ENCODE measurements around the gene MYEOV.

The MYEOV gene

DNA sequence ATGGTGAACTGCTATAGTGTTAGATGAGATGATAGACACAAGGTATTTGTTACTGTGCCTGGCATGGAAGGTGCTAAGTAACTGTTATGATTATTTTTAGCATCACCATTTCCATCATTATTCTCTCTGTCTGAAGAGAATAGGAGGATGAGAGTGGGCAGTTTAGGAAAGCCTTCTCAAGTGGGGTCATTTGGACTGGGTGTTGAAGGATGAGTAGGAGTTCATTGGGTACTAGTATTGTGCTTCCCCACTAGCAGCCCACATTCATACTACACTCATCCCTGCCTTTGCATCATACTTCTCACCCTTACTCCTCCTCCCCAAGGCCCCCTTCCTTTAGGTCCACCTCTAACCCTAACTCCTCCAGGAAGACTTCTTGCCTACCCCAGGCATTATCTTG is 20.6 kb downstream of the MYEOV start:
- DNase-seq (ENCODE audit: low read depth in 2 of 2, low spot score in 1 of 2): no peak

DNA sequence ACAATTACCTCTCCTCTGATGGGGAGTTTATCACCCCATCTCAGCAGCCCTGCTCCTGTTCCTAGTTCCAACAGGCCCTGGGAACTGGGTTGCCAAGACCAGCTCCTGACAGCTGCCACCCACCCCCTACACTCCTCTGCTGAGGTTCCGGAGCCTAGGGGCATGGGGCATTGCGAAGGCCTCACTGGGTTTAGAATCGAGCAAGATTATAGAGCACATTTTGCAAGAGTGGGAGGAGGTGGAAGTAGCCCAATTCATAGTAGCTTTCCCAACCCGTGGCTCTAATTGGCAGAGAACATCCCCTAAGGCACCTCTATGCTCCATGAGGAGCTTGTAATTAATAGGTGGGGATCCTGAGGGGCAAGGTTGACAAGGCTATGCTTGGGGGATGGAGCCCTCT is 23.0 kb downstream of the MYEOV start:
- no peak for DNase-seq (ENCODE audit: low read depth in 2 of 2, low spot score in 1 of 2)

DNA sequence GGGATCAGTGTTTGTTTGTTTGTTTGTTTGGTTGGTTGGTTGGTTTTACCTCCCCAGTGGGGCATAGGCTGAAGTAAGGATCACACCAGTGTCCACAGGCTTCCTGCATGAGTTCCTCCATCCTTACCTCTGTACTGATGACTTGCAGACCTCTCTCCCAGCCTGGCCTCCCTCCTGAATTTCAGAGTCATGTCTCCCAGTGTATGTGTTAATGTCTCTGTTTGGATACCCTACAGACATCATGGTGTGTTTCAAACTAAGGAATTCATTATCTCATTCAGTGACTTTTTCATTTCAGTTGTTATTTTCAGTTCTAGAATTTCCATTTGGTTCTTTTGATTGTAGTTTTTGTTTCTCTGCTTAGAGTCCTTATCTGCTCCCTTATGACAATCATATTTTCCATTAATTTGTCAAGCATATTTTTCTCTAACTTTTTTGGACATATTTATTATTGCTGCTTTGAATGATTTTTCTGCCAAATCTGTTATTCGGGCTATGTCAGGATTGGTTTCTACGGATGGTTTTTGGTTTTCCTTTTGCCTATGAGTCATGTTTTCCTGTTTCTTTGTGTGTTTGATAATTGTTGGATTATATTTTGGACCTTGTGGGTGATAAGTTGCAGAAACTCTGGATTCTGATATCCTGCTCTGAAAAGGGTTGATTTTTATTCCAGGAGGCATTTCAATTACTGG is 23.6 kb downstream of the MYEOV start:
- no peak for DNase-seq (ENCODE audit: low read depth in 2 of 2, low spot score in 1 of 2)

GRCh38 chr11:69318093-69318420 is 24.1 kb downstream of the MYEOV start:
- DNase-seq (ENCODE audit: low read depth in 2 of 2, low spot score in 1 of 2): no peak

DNA sequence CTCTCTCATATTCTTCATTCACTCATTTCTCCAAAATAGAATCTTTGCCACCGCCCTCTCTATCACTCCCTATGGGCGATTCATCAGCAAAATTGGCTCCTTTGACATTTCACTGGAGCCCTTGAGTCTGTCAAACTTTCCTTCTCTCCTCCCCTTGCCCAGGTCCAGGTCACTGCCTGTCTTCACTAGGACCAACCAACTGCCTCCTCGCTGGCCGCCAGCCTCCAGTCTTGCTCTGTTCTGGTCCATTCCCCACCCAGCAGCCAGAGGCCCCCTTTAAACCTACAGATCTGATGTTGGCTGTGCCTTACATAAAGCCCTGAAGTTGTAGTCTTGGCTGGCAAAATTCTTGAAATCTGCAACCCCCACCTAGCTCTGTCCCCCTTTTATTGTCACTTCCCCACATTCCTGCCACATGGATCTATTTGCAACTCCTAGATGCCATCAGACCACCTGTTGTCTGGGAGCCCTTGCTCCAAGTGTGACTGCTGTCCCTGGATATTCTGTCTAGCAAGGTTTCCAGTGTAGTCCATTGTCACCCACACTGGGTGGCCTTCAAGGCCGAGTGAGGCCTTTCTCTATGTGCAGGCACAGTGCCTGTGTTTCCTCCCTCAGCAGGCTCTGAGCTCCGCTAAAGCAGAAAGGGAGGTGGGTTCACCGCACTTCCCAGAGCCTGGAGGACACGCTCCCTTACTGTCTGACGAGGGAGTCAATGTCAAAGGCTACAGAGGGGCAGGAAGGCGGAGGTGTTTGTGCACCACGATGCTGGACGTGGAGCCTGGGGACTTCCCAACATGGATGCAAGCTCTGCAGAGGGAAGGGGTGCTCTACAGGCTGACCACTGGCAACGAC is 25.5 kb downstream of the MYEOV start:
- no peak for DNase-seq (ENCODE audit: low read depth in 2 of 2, low spot score in 1 of 2)

GRCh38 chr11:69320326-69320725 is 26.4 kb downstream of the MYEOV start:
- DNase-seq (ENCODE audit: low read depth in 2 of 2, low spot score in 1 of 2): no peak

GRCh38 chr11:69320756-69321741 is 27.1 kb downstream of the MYEOV start:
- no peak for DNase-seq (ENCODE audit: low read depth in 2 of 2, low spot score in 1 of 2)

DNA sequence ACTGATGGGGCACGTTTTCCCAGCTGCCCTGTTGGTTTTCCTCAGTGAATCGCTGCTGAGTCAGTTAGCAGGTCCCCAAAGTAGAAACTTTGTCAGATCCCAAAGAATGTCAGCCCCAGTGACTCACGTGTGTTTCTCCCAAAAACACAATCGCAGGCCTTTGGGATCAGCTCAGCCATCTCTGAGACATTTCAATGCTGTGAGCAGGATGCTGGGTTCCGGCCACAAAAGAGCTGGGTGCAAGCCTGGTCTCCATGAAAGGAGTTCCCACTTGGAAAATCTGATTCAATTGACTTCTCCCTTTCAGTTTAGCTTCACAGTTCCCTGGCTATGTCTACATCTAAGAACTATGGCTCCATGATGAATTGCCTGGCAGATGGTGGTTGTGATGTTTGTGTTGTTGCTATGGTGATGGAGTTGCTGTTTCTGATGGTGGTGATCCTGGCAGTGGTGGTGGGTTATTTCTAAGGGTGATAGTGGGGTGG is 28.0 kb downstream of the MYEOV start:
- DNase-seq (ENCODE audit: low read depth in 2 of 2, low spot score in 1 of 2): no peak

- no peak for DNase-seq (ENCODE audit: low read depth in 2 of 2, low spot score in 1 of 2)
These were observed 31.5 kb downstream of the MYEOV start for GRCh38 chr11:69325446-69325845.

- no peak for DNase-seq (ENCODE audit: low read depth in 2 of 2, low spot score in 1 of 2)
These were observed 32.8 kb downstream of the MYEOV start for GRCh38 chr11:69326622-69327219.

GRCh38 chr11:69327741-69328191 is 33.8 kb downstream of the MYEOV start:
- no peak for DNase-seq (ENCODE audit: low read depth in 2 of 2, low spot score in 1 of 2)

- no peak for DNase-seq (ENCODE audit: low read depth in 2 of 2, low spot score in 1 of 2)
These were observed 34.3 kb downstream of the MYEOV start for GRCh38 chr11:69328231-69328630.

DNA sequence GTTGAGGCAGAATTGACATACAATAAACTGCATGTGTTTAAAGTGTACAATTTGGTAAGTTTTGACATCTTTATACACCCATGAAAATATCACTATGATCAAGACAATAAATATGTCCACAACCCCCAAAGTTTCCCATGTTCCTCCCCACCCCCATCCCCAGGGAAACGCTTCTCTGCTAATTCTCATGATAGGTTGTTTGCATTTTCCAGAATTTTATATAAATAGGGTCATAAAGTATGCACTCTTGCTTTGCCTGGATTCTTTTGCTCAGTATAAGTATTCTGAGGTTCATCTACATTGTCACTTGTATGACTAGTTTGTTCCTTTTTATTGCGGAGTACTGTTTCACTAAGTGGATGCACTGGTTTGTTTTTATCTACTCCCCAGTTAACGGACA is 35.6 kb downstream of the MYEOV start:
- no peak for DNase-seq (ENCODE audit: low read depth in 2 of 2, low spot score in 1 of 2)

DNA sequence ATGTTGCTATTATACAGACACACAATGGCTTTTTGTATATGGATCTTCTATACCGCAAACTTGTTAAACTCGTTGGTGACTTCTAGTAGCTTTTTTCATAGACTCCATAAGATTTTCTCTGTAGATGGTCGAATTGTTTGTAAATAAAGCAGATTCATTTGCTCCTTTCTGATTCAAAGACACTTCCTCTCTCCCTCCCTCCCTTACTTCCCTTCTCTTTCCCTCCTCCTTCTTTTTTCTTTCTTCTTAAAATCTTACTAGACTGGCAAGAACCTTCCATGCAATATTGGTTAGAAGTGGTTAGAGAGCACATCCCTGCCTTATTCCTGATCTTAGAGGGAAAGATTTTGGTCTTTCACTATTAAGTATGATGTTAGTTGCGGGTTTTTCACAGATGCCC is 36.4 kb downstream of the MYEOV start:
- DNase-seq (ENCODE audit: low read depth in 2 of 2, low spot score in 1 of 2): no peak

DNA sequence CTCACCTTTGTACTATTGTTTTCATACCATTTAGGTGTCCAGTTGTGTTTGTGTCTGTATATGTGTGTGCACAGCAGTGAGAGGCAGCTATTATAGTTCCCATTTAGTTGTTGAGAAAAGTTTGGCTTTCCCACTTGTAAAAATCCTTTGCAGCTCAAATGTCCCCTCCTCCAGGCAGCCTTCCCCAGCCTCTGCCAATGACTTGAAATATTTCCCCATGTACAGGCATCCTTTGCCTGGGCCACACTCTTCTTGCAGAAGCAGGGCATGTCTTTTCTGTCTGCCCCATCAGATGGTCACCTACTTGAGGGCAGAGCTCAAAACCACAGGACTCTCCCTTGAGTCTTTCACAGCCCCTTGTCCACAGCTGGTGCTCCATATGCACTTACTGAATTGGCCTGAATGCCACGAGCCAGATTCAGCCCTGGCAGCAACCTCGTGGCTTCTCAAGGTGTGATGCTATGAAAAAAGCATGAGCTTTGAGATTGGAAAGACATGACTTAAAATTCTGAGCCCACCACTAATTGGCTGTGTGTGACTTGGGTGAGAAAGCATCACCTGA is 39.3 kb downstream of the MYEOV start:
- DNase-seq (ENCODE audit: low read depth in 2 of 2, low spot score in 1 of 2): no peak

- DNase-seq (ENCODE audit: low read depth in 2 of 2, low spot score in 1 of 2): no peak
These were observed 39.9 kb downstream of the MYEOV start for GRCh38 chr11:69333879-69334278.

DNA sequence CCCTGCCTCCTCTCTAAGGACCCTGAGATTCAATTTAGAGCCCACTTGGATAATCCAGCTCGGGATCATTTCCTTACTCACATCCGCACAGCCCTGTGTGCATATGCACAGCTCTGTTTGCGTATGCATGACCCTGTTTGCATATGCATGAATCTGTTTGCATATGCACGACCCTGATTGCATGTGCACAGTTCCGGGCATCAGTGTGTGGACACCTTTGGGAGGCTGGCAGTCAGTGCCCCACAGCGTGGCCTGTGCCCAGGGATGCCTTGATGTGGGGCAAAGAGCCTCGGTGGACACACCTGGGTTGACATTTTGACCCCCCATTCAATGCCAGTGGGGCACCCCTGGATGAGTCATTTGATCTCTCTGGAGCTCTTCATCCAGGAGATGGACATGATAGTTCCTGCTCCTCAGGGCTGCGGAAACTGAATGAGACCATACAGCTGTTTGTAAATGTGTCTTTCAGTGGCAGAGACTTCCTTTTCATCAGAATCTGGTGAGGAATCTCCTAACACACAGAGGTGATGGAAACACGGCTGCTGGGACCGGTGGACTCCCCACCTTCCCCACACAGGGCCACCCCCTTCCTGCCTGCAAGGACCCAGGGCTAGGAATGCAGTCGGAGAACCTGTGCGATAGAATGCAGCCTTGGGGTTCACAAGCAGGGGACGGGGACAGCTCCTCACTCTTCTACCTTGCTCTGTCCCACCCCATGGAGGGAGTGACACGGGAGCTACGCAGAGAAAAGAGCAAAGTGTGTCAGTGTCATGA is 41.2 kb downstream of the MYEOV start:
- DNase-seq (ENCODE audit: low read depth in 2 of 2, low spot score in 1 of 2): no peak

- no peak for DNase-seq (ENCODE audit: low read depth in 2 of 2, low spot score in 1 of 2)
These were observed 41.9 kb downstream of the MYEOV start for GRCh38 chr11:69335781-69336405.

DNA sequence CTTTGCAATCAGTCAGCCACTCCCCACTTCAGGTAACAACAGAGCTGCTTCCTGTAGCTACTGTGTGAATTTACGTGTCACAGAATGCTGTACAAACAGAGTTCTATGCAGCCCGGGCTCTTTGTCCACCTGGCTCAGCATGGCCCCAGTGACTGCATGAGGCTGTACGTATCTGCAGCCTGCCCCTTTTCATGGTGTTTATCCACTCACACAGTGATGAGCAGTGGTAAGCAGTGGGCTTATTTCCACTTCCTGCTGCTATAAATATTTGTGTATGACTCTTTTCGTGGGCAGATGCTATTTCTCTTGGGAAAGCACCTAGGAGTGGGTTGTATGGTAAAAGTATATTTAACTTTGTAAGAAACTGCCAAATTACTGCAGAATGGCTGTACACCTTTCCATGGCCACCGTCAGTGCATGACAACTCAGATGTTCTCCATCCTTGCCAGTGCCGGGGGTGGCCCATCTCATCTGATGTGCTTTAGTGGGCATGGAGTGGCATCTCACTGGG is 43.3 kb downstream of the MYEOV start:
- peak; percentile 31 to 45 for DNase-seq (ENCODE audit: low read depth in 2 of 2, low spot score in 1 of 2)
